ENCODE measurements around the gene PLAAT4.

DNA sequence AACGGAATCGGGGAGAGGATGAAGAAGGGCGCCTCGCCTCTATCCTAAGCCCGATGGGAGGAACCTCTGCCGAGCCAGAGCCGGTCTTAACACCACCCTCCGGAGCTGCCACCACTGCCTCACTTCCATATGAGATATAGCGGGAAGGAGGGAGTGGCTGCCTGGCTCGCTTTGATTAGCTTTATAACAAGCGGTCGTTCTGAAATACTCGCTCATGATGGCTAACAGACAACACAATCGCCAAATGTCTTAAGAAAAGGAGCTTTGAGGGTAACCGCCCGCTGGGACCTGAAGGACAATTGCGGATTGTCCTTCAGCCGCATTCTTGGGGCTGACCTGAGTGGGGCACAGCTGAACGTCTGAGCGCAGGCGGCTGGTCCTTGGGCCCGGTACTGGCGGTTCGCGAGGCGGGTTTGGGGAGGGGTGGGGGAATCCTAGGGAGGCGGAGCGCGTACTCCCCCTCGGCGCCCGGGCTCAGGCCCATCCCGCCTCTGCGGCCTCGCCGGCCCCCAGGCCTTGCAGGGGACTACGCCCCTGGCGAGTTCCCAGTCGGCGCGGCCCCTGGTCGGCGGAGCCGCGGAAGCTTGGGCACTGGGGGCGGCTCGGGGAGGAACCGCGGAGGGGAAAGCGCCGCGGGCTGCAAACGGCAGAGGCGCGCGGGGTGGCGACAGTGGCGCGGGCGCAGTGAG is 45.9 kb upstream of the PLAAT4 start, which contains the start of gene PLAAT5:
- TF ChIP-seq, protein P1, sequence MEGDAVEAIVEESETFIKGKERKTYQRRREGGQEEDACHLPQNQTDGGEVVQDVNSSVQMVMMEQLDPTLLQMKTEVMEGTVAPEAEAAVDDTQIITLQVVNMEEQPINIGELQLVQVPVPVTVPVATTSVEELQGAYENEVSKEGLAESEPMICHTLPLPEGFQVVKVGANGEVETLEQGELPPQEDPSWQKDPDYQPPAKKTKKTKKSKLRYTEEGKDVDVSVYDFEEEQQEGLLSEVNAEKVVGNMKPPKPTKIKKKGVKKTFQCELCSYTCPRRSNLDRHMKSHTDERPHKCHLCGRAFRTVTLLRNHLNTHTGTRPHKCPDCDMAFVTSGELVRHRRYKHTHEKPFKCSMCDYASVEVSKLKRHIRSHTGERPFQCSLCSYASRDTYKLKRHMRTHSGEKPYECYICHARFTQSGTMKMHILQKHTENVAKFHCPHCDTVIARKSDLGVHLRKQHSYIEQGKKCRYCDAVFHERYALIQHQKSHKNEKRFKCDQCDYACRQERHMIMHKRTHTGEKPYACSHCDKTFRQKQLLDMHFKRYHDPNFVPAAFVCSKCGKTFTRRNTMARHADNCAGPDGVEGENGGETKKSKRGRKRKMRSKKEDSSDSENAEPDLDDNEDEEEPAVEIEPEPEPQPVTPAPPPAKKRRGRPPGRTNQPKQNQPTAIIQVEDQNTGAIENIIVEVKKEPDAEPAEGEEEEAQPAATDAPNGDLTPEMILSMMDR (IDR thresholded peaks at IDR 0.05), result no peak
- TF ChIP-seq EP300 (IDR thresholded peaks at IDR 0.05) (no peak), POLR2A (IDR thresholded peaks at IDR 0.05) (peak in 2 of 4 donors; percentile 32 to 50)
